Erythroblast (primary cell): Measurements from ENCODE around the gene STC2.

Source experiments
- GATA1 ChIP-seq: IDR thresholded peaks from 2 replicates; pipeline ENCODE4 v1.6.1; 2011; ENCODE audit warnings: low read depth, mild to moderate bottlenecking, control low read depth, low read length, moderate library complexity
- POLR2A ChIP-seq: IDR thresholded peaks from 2 replicates; pipeline ENCODE4 v1.6.1; 2011; ENCODE audit warnings: mild to moderate bottlenecking, low read length

- TF ChIP-seq POLR2A = no peak
- no peak for TF ChIP-seq GATA1
Observed at GRCh38 chr5:173271419-173271818, 56.8 kb downstream of the STC2 start.
